ENCODE measurements around the gene STK11IP.

DNA sequence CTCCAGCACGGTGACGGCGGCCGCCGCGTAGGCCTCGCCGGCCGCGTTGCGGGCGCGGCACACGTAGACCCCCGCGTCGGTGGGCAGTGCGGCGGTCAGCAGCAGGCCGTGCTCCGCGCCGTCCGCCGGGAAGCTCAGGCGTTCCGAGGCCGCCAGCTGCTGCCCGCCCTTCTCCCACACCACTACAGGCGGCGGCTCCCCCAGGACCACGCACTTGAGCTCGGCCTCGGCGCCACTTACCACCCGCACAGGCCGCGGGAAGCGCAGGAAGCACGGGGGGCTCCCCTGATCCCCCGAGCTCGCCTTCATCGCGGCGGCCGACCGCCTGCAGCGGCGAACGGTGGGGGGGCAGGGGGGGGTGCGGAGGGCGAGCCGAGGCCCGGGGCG, 26.7 kb upstream of the STK11IP start:
- TF ChIP-seq POLR2A (IDR thresholded peaks at IDR 0.05): no peak
- TF ChIP-seq, protein P1, sequence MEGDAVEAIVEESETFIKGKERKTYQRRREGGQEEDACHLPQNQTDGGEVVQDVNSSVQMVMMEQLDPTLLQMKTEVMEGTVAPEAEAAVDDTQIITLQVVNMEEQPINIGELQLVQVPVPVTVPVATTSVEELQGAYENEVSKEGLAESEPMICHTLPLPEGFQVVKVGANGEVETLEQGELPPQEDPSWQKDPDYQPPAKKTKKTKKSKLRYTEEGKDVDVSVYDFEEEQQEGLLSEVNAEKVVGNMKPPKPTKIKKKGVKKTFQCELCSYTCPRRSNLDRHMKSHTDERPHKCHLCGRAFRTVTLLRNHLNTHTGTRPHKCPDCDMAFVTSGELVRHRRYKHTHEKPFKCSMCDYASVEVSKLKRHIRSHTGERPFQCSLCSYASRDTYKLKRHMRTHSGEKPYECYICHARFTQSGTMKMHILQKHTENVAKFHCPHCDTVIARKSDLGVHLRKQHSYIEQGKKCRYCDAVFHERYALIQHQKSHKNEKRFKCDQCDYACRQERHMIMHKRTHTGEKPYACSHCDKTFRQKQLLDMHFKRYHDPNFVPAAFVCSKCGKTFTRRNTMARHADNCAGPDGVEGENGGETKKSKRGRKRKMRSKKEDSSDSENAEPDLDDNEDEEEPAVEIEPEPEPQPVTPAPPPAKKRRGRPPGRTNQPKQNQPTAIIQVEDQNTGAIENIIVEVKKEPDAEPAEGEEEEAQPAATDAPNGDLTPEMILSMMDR (IDR thresholded peaks at IDR 0.05): no peak
